Memory B cell (primary cell): ENCODE results near the gene PALM3.
A peak's percentile ranks its signal among the peaks of the same experiment; 100 is the strongest.
"Not testable (repeated sequence)": the region's sequence is repeated elsewhere in the genome, so short reads cannot be mapped to it uniquely, and the experiment has no call there.

Experiments used
- ATAC-seq: fragments of 150-1000 bp; cut with Tn5 transposase; 2 replicates; pipeline ENCODE4 v1.10.0; 2021; ENCODE audit warnings: low read depth, mild to moderate bottlenecking, moderate library complexity
- DNase-seq, 2 donors: peaks; one replicate each; pipeline ENCODE4 v3.0.0; 2022; ENCODE audit warnings: low spot score in 2 of 2
- H3K27ac Mint-ChIP-seq: one replicate; pipeline ENCODE4 v1.8.0; 2022; ENCODE audit warnings: mild to moderate bottlenecking, moderate library complexity, mixed read lengths
- H3K27me3 Mint-ChIP-seq: one replicate; pipeline ENCODE4 v1.8.0; 2022; ENCODE audit warnings: mixed read lengths
- H3K36me3 Mint-ChIP-seq: one replicate; pipeline ENCODE4 v1.8.0; 2022; ENCODE audit warnings: mild to moderate bottlenecking, mixed read lengths
- H3K4me1 Mint-ChIP-seq: one replicate; pipeline ENCODE4 v1.8.0; 2022; ENCODE audit warnings: mixed read lengths
- H3K4me3 Mint-ChIP-seq: one replicate; pipeline ENCODE4 v1.8.0; 2022; ENCODE audit warnings: mild to moderate bottlenecking, moderate library complexity, mixed read lengths
- H3K9me3 Mint-ChIP-seq: one replicate; pipeline ENCODE4 v1.8.0; 2022; ENCODE audit warnings: mixed read lengths

Gene PALM3

GRCh38 chr19:14042659-14043608 lies 18.9 kb downstream of the PALM3 start:
- Mint-ChIP-seq H3K4me1 (peaks cover 13% of the 10 kb centered on the region), H3K27ac (peak overlapping the region; percentile 98), H3K36me3 (peaks cover 22% of the 10 kb centered on the region)
- ATAC-seq (peak; percentile 86), DNase-seq (peak; percentile 52 to 55)
- H3K9me3 Mint-ChIP-seq, H3K27me3 Mint-ChIP-seq, H3K4me3 Mint-ChIP-seq: not testable (repeated sequence)

DNA sequence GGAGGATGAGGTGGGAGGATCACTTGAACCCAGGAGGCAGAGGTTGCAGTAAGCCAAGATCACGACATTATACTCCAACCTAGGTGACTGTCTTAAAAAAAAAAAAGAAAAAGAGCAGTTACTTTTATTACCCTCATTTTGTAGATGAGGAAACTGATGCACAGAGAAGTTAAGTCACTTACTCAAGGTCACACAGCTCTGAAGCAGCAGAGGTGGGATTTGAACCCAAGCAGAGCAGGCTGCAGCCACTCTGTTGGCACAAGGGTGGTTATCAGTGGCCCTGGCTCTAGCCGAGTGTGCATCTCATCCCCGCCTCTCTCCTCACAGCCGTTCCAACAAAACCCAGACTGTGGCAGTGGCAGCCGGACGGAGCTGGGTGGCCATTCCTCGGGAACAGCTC lies 22.7 kb downstream of the PALM3 start:
- H3K9me3 Mint-ChIP-seq, result no peaks in the 10 kb centered on the region
- no peak for ATAC-seq
- H3K27ac Mint-ChIP-seq, result no peak overlapping the region
- DNase-seq, result no peak
- H3K4me1 Mint-ChIP-seq, result peaks cover 16% of the 10 kb centered on the region
- peaks cover 26% of the 10 kb centered on the region for H3K36me3 Mint-ChIP-seq
- H3K27me3 Mint-ChIP-seq, result no peaks in the 10 kb centered on the region
- no peak overlapping the region for H3K4me3 Mint-ChIP-seq

GRCh38 chr19:14035706-14036105 lies 26.2 kb downstream of the PALM3 start:
- Mint-ChIP-seq H3K27ac (peak overlapping the region; percentile 47), H3K27me3 (no peaks in the 10 kb centered on the region), H3K9me3 (no peaks in the 10 kb centered on the region), H3K4me1 (peaks cover 19% of the 10 kb centered on the region), H3K36me3 (peaks cover 21% of the 10 kb centered on the region), H3K4me3 (no peak overlapping the region)
- ATAC-seq (no peak), DNase-seq (no peak)

GRCh38 chr19:14035159-14035558 lies 26.7 kb downstream of the PALM3 start:
- H3K9me3 Mint-ChIP-seq, H3K27me3 Mint-ChIP-seq, H3K4me3 Mint-ChIP-seq, H3K27ac Mint-ChIP-seq, ATAC-seq, DNase-seq: not testable (repeated sequence)
- peaks cover 21% of the 10 kb centered on the region for H3K36me3 Mint-ChIP-seq
- H3K4me1 Mint-ChIP-seq, result peaks cover 19% of the 10 kb centered on the region

DNA sequence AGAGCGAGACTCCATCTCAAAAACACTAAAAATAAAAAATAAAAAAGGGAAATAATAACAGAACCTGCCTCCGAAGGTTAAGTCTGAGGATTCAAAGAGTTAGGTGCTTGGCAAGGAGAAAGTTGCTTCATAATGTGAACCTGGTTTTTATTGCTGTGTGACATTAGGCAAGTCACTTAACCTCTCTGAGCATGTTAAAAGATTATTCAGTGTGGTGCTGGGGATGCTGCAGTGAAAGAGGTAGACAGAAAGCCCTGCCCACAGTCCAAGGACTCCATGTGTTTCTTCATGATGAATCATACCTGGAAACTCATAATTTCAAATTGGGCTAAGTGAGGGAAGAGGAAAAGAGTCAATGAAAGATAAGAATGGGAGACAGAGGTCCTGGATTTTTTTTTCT lies 27.9 kb downstream of the PALM3 start:
- H3K9me3 Mint-ChIP-seq, result no peaks in the 10 kb centered on the region
- ATAC-seq (no peak), DNase-seq (no peak)
- H3K4me3 Mint-ChIP-seq, result no peak overlapping the region
- peak overlapping the region; percentile 28 for H3K27ac Mint-ChIP-seq
- H3K27me3 Mint-ChIP-seq, result no peaks in the 10 kb centered on the region
- peaks cover 21% of the 10 kb centered on the region for H3K36me3 Mint-ChIP-seq
- H3K4me1 Mint-ChIP-seq, result peaks cover 21% of the 10 kb centered on the region

- DNase-seq (peak; percentile 69 to 76), ATAC-seq (peak; percentile 74)
- Mint-ChIP-seq H3K4me3 (peak within 1 kb of the TSS; percentile 94), H3K27ac (peak within 1 kb of the TSS; percentile 89), H3K27me3 (no peaks in the 10 kb centered on the region), H3K36me3 (peaks cover 7% of the 10 kb centered on the region), H3K4me1 (peaks cover 29% of the 10 kb centered on the region), H3K9me3 (no peaks in the 10 kb centered on the region)
Measured at GRCh38 chr19:14031719-14032480, 30.0 kb downstream of the PALM3 start, which contains the start of gene IL27RA. Gene IL27RA, plus strand, starts transcription at chr19:14031762. Its CDS starts 111 bp downstream, at chr19:14031873.

DNA sequence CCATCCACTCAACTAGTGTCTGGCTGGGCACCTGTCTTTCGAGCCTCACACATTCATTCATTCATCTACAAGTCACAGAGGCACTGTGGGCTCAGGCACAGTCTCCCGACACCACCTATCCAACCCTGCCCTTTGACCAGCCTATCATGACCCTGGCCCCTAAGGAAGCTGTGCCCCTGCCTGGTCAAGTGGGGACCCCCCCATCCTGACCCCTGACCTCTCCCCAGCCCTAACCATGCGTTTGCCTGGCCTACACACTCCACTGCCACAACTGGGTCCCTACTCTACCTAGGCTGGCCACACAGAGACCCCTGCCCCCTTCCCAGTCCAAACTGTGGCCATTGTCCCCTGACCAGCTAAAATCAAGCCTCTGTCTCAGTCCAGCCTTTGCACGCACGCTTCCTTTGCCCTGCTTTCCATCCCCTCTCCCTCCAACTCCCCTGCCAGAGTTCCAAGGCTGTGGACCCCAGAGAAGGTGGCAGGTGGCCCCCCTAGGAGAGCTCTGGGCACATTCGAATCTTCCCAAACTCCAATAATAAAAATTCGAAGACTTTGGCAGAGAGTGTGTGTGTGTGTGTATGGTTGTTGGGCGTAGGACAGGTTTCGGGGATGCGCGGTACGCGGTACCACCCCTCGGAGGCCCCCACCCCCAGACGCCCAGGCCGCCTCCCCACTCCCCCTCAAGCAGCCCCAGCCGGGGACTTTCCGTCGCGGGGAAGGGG lies 30.7 kb downstream of the PALM3 start:
- no peak for ATAC-seq
- Mint-ChIP-seq H3K4me3 (peak overlapping the region; percentile 94), H3K27me3 (no peaks in the 10 kb centered on the region), H3K36me3 (peaks cover 6% of the 10 kb centered on the region), H3K4me1 (peaks cover 28% of the 10 kb centered on the region), H3K27ac (peak overlapping the region; percentile 89), H3K9me3 (no peaks in the 10 kb centered on the region)
- DNase-seq, result no peak

DNA sequence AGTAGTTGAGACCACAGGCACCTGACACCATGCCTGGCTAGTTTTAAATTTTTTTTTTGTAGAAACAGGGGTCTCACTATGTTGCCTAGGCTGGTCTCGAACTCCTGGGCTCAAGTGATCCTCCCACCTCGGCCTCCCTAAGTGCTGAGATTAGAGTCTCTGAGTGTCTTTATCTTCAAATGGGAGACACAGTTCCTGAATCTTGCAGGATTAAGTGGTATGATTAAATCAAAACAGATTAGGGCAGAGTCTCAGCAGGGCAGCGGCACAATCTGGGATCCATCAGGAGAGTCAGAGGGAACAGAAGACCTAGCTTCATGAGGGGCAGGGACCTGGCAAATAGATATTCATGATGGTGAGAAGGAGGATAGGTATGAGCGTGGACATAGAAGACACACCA lies 33.0 kb downstream of the PALM3 start:
- H3K4me3 Mint-ChIP-seq, result no peak overlapping the region
- ATAC-seq, result no peak
- peaks cover 2% of the 10 kb centered on the region for H3K36me3 Mint-ChIP-seq
- no peaks in the 10 kb centered on the region for H3K9me3 Mint-ChIP-seq
- peaks cover 23% of the 10 kb centered on the region for H3K4me1 Mint-ChIP-seq
- peak overlapping the region; percentile 35 for H3K27ac Mint-ChIP-seq
- no peak for DNase-seq
- H3K27me3 Mint-ChIP-seq, result no peaks in the 10 kb centered on the region

DNA sequence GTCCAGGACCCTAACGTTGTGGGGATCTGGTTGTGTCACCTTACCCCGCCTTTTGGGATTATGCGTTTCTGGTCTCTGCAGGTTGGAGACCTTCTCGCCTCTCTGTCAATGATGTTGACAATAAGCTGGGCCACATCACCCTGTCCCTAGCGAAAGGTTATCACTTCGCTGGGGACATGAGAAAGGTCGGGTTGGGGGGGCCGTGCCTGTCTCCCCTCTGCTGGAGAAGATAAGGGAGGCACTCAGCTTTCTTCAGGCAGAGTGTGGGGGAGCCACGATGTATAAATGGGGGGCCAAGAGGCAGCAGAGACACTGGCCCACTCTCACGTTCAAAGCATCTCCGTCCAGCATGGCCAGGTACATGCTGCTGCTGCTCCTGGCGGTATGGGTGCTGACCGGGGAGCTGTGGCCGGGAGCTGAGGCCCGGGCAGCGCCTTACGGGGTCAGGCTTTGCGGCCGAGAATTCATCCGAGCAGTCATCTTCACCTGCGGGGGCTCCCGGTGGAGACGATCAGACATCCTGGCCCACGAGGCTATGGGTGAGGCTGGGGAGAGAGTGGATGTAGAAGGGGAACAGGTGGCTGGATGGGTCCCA lies 33.9 kb downstream of the PALM3 start, which contains the start of gene RLN3:
RLN3 (plus strand) TSS at position 293 of the 595 bp plus-strand sequence; CDS start at position 350, 57 bp downstream.
- H3K4me3 Mint-ChIP-seq, result no peak within 1 kb of the TSS
- no peak for DNase-seq
- H3K9me3 Mint-ChIP-seq, result no peaks in the 10 kb centered on the region
- ATAC-seq, result no peak
- peak within 1 kb of the TSS; percentile 35 for H3K27ac Mint-ChIP-seq
- H3K36me3 Mint-ChIP-seq, result peaks cover 2% of the 10 kb centered on the region
- H3K27me3 Mint-ChIP-seq, result no peaks in the 10 kb centered on the region
- H3K4me1 Mint-ChIP-seq, result peaks cover 26% of the 10 kb centered on the region

DNA sequence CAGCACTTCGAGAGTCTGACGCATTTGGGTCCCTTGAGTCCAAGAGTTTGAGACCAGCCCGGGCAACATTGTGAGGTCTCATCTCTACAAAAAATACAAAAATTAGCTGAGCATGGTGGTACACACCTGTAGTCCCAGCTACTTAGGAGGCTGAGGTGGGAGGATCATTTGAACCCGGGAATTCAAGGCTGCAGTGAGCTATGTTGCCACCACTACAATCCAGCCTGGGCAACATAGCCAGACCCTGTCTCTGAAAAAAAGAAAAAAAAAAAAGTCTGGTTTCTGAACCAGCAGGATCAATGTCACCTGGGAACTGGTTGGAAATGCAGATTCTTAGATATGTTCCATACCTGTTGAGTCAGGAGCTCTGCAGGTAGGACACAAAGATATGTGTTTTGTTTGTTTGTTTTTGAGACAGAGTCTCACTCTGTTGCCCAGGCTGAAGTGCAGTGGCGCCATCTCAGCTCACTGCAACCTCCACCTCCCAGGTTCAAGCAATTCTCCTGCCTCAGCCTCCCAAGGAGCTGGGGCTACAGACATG lies 35.2 kb downstream of the PALM3 start:
- not testable (repeated sequence) for H3K27ac Mint-ChIP-seq, DNase-seq, H3K36me3 Mint-ChIP-seq, H3K27me3 Mint-ChIP-seq, ATAC-seq, H3K4me3 Mint-ChIP-seq, H3K9me3 Mint-ChIP-seq
- peaks cover 21% of the 10 kb centered on the region for H3K4me1 Mint-ChIP-seq

GRCh38 chr19:14023404-14024235 lies 38.3 kb downstream of the PALM3 start:
- H3K36me3 Mint-ChIP-seq, result no peaks in the 10 kb centered on the region
- H3K4me3 Mint-ChIP-seq, result no peak overlapping the region
- DNase-seq (no peak), ATAC-seq (no peak)
- no peaks in the 10 kb centered on the region for H3K9me3 Mint-ChIP-seq
- H3K27ac Mint-ChIP-seq, result no peak overlapping the region
- H3K4me1 Mint-ChIP-seq, result peaks cover 12% of the 10 kb centered on the region
- no peaks in the 10 kb centered on the region for H3K27me3 Mint-ChIP-seq

DNA sequence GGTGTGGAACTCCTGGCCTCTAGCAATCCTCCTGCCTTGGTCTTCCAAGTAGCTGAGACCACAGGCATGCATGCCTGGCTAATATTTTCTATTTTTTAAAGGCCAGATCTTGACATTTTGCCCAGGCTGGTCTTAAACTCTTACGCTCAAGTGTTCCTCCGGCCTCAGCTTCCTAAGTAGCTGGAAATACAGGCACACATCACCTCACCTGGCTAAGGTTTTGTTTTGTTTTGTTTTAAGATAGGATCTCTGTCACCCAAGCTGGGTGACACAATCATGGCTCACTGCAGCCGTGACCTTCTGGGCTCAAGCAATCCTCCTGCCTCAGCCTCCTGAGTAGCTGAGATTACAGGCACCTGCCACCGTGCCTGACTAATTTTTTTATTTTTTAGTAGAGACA lies 39.4 kb downstream of the PALM3 start:
- ATAC-seq (no peak), DNase-seq (no peak)
- Mint-ChIP-seq H3K27ac (no peak overlapping the region), H3K9me3 (no peaks in the 10 kb centered on the region), H3K36me3 (no peaks in the 10 kb centered on the region), H3K4me1 (peaks cover 13% of the 10 kb centered on the region), H3K4me3 (no peak overlapping the region), H3K27me3 (no peaks in the 10 kb centered on the region)
